Fibroblast of mammary gland (primary cell): ENCODE data around the gene MUC5B.

Source experiments
- DNase-seq: peaks from one replicate; pipeline ENCODE4 v3.0.0-alpha.2; 2010; ENCODE audit warnings: low read depth
- H3K4me3 ChIP-seq: 2 replicates; pipeline ENCODE4 v1.5.1; 2011; ENCODE audit warnings: low read depth, mild to moderate bottlenecking, low read length, moderate library complexity; ENCODE audit not compliant: control insufficient read depth
- TF ChIP-seq, protein P1 (sequence below): conservative IDR thresholded peaks from 2 replicates; pipeline ENCODE4 v1.5.1; 2011; ENCODE audit warnings: low read depth, low read length, inconsistent platforms; ENCODE audit not compliant: control insufficient read depth, insufficient read depth

Gene MUC5B

DNA sequence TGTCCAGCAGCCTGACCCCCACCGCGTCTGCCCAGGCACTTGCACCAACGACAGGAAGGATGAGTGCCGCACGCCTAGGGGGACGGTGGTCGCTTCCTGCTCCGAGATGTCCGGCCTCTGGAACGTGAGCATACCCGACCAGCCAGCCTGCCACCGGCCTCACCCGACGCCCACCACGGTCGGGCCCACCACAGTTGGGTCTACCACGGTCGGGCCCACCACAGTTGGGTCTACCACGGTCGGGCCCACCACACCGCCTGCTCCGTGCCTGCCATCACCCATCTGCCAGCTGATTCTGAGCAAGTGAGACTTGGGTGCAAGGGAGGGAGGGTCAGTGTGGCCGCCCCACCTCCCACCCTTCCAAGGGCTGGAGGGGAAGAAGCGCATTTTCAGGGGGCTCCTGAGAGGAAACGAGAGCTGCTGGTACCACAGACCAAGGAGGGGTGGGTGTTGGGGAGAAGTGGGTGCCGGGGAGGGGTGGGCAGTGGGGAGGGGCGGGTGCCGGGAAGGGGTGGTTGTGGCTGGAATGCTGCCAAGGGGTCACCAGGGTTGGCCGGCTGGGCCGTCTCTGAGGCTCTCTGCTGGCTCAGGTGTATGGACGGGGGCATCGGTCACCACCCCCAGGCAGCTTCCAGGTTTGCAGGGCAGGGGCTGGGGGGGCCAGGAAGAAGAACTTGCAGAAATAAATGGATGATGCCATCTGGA, 27.7 kb upstream of the MUC5B start:
- H3K4me3 ChIP-seq: no peak overlapping the region
- no peak for DNase-seq
- TF ChIP-seq, protein P1, sequence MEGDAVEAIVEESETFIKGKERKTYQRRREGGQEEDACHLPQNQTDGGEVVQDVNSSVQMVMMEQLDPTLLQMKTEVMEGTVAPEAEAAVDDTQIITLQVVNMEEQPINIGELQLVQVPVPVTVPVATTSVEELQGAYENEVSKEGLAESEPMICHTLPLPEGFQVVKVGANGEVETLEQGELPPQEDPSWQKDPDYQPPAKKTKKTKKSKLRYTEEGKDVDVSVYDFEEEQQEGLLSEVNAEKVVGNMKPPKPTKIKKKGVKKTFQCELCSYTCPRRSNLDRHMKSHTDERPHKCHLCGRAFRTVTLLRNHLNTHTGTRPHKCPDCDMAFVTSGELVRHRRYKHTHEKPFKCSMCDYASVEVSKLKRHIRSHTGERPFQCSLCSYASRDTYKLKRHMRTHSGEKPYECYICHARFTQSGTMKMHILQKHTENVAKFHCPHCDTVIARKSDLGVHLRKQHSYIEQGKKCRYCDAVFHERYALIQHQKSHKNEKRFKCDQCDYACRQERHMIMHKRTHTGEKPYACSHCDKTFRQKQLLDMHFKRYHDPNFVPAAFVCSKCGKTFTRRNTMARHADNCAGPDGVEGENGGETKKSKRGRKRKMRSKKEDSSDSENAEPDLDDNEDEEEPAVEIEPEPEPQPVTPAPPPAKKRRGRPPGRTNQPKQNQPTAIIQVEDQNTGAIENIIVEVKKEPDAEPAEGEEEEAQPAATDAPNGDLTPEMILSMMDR: no peak

DNA sequence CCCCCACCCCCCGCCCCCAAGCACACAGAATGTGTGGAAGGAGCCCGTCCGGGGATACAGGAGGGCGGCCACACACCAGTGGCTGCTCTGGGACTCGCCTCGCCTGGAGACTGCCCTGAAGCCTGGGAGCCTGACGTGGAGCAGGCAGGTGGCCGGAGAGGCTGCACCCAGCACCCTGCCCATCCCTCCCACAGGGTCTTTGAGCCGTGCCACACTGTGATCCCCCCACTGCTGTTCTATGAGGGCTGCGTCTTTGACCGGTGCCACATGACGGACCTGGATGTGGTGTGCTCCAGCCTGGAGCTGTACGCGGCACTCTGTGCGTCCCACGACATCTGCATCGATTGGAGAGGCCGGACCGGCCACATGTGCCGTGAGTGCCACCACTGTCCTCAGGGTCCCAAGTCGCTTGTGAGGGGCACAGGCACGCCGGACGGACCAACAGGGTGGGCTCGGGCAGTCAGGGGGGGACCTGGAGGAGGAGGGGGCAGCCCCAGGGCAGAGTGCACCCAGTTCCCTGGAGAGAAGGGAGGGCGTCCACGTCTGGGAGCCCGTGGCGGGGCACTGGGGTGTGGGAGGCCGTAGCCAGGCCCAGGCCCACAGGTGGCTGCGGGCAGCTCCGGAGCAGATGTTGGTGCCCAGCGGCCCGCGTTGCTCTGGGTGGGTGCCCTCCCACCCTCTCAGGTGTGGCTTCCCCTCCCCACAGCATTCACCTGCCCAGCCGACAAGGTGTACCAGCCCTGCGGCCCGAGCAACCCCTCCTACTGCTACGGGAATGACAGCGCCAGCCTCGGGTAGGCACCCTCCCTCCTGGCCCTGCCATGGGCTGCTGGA, 27.0 kb upstream of the MUC5B start:
- TF ChIP-seq, protein P1: no peak

DNA sequence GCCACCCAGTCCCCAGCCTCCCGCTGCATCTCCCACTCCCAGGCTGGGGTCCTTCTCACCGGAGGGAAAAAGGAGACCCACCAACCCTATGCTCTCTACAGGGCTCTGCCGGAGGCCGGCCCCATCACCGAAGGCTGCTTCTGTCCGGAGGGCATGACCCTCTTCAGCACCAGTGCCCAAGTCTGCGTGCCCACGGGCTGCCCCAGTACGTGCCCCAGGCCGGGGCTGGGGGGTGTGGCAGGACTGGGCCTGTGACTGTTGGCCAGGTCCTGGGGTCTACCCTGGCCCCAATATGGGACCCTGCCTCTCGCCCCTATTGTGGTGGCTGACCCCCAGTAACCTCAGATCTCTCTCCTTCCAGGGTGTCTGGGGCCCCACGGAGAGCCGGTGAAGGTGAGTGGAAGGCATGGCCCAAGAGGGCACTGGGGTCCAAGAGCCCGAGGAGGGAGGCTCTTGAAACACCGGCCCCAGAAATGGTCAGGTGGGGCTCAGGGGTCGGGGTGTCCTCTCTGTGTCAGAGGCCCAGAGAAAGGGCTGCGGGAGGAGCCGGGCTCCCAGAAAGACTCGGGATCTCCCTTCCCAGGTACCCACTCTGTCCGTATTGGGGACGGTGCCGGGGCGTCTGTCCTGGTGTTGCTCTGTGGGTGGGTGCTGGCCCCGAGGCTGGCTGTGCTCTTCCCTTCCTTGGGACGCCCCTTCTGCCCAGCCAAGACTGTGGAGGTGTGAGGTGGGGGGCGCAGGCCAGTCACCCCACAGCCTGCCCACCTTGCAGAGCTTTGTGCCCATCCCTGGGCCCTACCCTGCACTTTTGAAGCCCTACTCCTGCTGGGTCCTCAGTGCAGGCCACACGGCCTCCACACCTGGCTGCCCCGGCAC, 26.1 kb upstream of the MUC5B start:
- no peak for DNase-seq
- TF ChIP-seq, protein P1: no peak
- no peak overlapping the region for H3K4me3 ChIP-seq

More for the DNA sequence above, 27.0 kb upstream of the MUC5B start:
- H3K4me3 ChIP-seq: no peak overlapping the region
- no peak for DNase-seq

DNA sequence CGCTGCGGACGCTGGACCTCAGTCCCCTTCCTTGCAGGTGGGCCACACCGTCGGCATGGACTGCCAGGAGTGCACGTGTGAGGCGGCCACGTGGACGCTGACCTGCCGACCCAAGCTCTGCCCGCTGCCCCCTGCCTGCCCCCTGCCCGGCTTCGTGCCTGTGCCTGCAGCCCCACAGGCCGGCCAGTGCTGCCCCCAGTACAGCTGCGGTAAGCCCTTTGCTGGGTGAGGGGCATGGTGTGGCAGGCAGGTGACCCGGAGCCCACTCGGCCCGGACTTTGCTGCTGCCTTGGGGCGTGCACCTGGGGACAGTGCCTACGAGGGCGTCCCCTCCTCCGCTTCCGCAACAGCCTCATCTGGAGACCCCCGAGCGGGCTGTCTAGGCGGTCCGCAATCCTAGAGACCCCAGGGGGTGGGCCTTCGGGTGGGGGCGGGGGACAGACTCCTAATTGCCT, 25.4 kb upstream of the MUC5B start:
- no peak for DNase-seq
- H3K4me3 ChIP-seq: no peak overlapping the region
- TF ChIP-seq, protein P1: no peak

DNA sequence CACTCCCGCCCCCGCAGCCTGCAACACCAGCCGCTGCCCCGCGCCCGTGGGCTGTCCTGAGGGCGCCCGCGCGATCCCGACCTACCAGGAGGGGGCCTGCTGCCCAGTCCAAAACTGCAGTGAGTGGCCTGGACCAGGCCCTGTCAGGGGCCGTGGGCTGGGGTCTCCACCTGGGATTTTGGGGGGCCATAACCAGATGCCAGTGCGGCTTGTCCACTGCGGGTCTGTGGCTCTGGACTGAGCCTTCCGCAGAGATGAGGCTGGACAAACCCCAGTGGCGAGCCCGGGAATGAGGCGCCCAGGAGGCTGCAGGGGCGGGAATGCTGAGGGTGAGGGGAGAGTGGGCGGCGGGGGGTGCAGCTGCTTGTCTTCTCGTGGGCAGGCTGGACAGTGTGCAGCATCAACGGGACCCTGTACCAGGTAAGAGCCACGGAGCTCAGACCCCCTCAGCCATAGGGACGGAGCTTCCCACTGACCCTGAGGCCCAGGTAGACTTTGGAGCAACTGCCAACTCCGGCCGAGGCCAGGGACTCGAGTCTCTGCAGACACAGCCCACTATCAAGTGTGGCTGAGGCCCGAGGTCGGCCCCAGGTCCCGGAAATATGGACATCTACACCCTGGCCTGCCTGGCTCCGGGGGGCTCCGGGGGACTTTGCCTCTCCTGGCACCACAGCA, 24.8 kb upstream of the MUC5B start:
- DNase-seq: no peak
- TF ChIP-seq, protein P1: no peak
- no peak overlapping the region for H3K4me3 ChIP-seq
